Measurements from ENCODE around the gene SLC39A5.

SLC39A5 gene

GRCh38 chr12:56216461-56216860 lies 13.4 kb upstream of the SLC39A5 start:
- no peak for DNase-seq

- no peak for DNase-seq
These were observed 10.0 kb upstream of the SLC39A5 start for GRCh38 chr12:56219840-56220239.

- no peak for DNase-seq
These were observed 9.1 kb upstream of the SLC39A5 start for GRCh38 chr12:56220611-56221231.

- DNase-seq, result no peak
These were observed 8.6 kb upstream of the SLC39A5 start for GRCh38 chr12:56221232-56221756.

GRCh38 chr12:56221757-56222530 lies 7.9 kb upstream of the SLC39A5 start, which contains the start of gene RNF41:
Gene RNF41, minus strand, starts transcription at chr12:56221922. Its CDS starts 7,875 bp downstream, at chr12:56214047.
- peak; percentile 88 for DNase-seq

GRCh38 chr12:56222531-56222895 lies 7.3 kb upstream of the SLC39A5 start:
- DNase-seq, result no peak

GRCh38 chr12:56223571-56224101 lies 6.2 kb upstream of the SLC39A5 start:
- DNase-seq, result no peak

GRCh38 chr12:56224102-56224701 lies 5.6 kb upstream of the SLC39A5 start, which contains the start of gene NABP2:
Gene NABP2, plus strand, starts transcription at chr12:56224342. Its CDS starts 515 bp downstream, at chr12:56224857.
- peak; percentile 94 for DNase-seq

GRCh38 chr12:56224954-56225353 lies 4.9 kb upstream of the SLC39A5 start:
- DNase-seq, result no peak

GRCh38 chr12:56229082-56229481 lies 769 bp upstream of the SLC39A5 start:
- DNase-seq, result no peak

- no peak for DNase-seq
These were observed 757 bp downstream of the SLC39A5 start for GRCh38 chr12:56230432-56231183.

- no peak for DNase-seq
These were observed 1.3 kb downstream of the SLC39A5 start for GRCh38 chr12:56231184-56231582.

GRCh38 chr12:56234746-56235436 lies 5.0 kb downstream of the SLC39A5 start:
- DNase-seq, result no peak

GRCh38 chr12:56236091-56236490 lies 6.2 kb downstream of the SLC39A5 start:
- DNase-seq, result no peak

GRCh38 chr12:56236985-56237384 lies 7.1 kb downstream of the SLC39A5 start:
- no peak for DNase-seq

GRCh38 chr12:56237552-56237951 lies 7.7 kb downstream of the SLC39A5 start:
- DNase-seq, result no peak

GRCh38 chr12:56241424-56242303 lies 11.8 kb downstream of the SLC39A5 start:
- no peak for DNase-seq

- DNase-seq, result no peak
These were observed 13.1 kb downstream of the SLC39A5 start for GRCh38 chr12:56242986-56243385.

GRCh38 chr12:56243731-56244181 lies 13.9 kb downstream of the SLC39A5 start:
- DNase-seq, result no peak

GRCh38 chr12:56244494-56244893 lies 14.6 kb downstream of the SLC39A5 start:
- no peak for DNase-seq

GRCh38 chr12:56247923-56248322 lies 18.1 kb downstream of the SLC39A5 start:
- DNase-seq, result no peak

Measured in stimulated activated CD4-positive, alpha-beta T cell treated with anti-CD3 and anti-CD28 coated beads, Interleukin-2, amount 100 ng/mL, for 48 hours (primary cell).